Hepatocyte (in vitro differentiated cells): ENCODE results near the gene MYBPC1.

Experiments
- EZH2phosphoT487 ChIP-seq: fragments of 200-600 bp; sonication (generic); IDR thresholded peaks from one replicate; pipeline ENCODE4 v1.6.1; 2018; ENCODE audit warnings: antibody characterized with exemption, mild to moderate bottlenecking, low read depth, moderate library complexity; ENCODE audit not compliant: unreplicated experiment, severe bottlenecking
- TF ChIP-seq, protein P1 (sequence below): fragments of 200-600 bp; sonication (generic); IDR thresholded peaks from 2 replicates; pipeline ENCODE4 v1.5.1; 2016; ENCODE audit warnings: antibody characterized with exemption, mild to moderate bottlenecking; ENCODE audit not compliant: poor library complexity

DNA sequence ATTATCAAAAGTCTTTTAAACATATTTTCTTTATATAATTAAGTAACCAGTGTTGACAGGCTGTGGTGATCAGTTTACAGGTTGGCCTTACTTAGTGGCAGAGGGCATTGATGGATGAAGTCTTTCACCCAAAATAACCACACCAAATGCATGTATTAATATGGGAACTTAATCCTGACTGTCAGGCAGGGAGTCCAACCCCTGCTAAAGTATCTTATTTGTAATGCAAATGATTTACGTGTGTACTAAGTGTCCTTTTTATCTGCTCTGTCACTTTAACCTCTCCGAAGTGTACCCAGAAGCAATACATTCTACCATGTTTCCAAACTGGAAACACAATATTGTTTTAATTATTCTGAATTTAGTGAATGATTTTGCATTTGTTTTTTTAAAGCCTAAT, 1.4 kb downstream of the MYBPC1 start:
- no peak for TF ChIP-seq EZH2phosphoT487
- TF ChIP-seq, protein P1, sequence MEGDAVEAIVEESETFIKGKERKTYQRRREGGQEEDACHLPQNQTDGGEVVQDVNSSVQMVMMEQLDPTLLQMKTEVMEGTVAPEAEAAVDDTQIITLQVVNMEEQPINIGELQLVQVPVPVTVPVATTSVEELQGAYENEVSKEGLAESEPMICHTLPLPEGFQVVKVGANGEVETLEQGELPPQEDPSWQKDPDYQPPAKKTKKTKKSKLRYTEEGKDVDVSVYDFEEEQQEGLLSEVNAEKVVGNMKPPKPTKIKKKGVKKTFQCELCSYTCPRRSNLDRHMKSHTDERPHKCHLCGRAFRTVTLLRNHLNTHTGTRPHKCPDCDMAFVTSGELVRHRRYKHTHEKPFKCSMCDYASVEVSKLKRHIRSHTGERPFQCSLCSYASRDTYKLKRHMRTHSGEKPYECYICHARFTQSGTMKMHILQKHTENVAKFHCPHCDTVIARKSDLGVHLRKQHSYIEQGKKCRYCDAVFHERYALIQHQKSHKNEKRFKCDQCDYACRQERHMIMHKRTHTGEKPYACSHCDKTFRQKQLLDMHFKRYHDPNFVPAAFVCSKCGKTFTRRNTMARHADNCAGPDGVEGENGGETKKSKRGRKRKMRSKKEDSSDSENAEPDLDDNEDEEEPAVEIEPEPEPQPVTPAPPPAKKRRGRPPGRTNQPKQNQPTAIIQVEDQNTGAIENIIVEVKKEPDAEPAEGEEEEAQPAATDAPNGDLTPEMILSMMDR, result no peak
